Adrenal gland (tissue), 12 donors: ENCODE measurements around the gene HSPA9. TPM values are rescaled to one million over a fixed set of nuclear protein-coding genes. Genes with fewer than 3 reads are reported as not detected.

Source experiments
- DNase-seq, 7 donors: peaks; one replicate each; pipeline ENCODE4 v3.0.0-alpha.2; 2019 to 2020
- H3K27ac ChIP-seq, 5 donors: fragments of 200-600 bp; sonication (generic) in 4 of 5; 1 replicate in 3 of 5; 2 replicates in 2 of 5; pipeline versions ENCODE4 v1.5.1 to v1.8.0; 2016 to 2020; ENCODE audit warnings: mild to moderate bottlenecking in 1 of 5
- H3K27me3 ChIP-seq: fragments of 200-600 bp; 2 replicates; pipeline ENCODE4 v1.8.0; 2021
- H3K36me3 ChIP-seq, 2 donors: fragments of 200-600 bp; replicated peaks in 1 of 2; 1 replicate in 1 of 2; 2 replicates in 1 of 2; pipeline versions ENCODE4 v1.5.1 to v1.8.0; 2018 to 2022
- H3K4me1 ChIP-seq, 2 donors: fragments of 200-600 bp; replicated peaks in 1 of 2; 1 replicate in 1 of 2; 2 replicates in 1 of 2; pipeline versions ENCODE4 v1.5.1 to v1.8.0; 2018 to 2021
- H3K4me3 ChIP-seq, 4 donors: fragments of 200-600 bp; sonication (generic) in 3 of 4; one replicate each; pipeline ENCODE4 v1.5.1; 2016 to 2018
- H3K9me3 ChIP-seq, 3 donors: fragments of 200-600 bp; sonication (generic) in 1 of 3; replicated peaks in 1 of 3; 1 replicate in 2 of 3; 2 replicates in 1 of 3; pipeline versions ENCODE4 v1.5.1 to v1.8.0; 2016 to 2021
- CTCF ChIP-seq, 6 experiments: fragments of 450-650 bp in 4 of 6; fragments of 200-600 bp in 2 of 6; sonication (generic) in 1 of 6; IDR thresholded peaks; 1 replicate in 5 of 6; 2 replicates in 1 of 6; pipeline versions ENCODE4 v1.5.1 to v1.8.0; 2016 to 2021; ENCODE audit warnings: antibody characterized with exemption in 6 of 6, mild to moderate bottlenecking in 2 of 6, moderate library complexity in 1 of 6
- POLR2A ChIP-seq, 2 donors: fragments of 450-650 bp; IDR thresholded peaks; one replicate each; pipeline ENCODE4 v1.6.1; 2017; ENCODE audit warnings: antibody characterized with exemption in 2 of 2, mild to moderate bottlenecking in 2 of 2, moderate library complexity in 1 of 2
- WGBS, 4 donors: extraction: QIAGEN DNeasy Blood & Tissue Kit in 2 of 4; methylation state at CpG; one replicate each; pipeline versions ENCODE4 v1.1.5 to v1.1.7; 2013 to 2017; 5-methylcytosine and 5-hydroxymethylcytosine counted together
- intact Hi-C, 2 donors: fragments of 100-400 bp; cut with DNase I; formaldehyde crosslinking; loops; one replicate each; pipeline versions ENCODE4 v1.14.1 to v1.15.0; 2022 to 2023
- polyA plus RNA-seq, 3 donors: library from polyadenylated mRNA; stranded (reverse); fragments of 200-250 nt in 2 of 3; fragments of 350-450 nt in 1 of 3; fragmentation: Illumina TruSeq in 1 of 3; extraction: RNeasy Lipid Tissue Mini Kit (QIAGEN cat#74804) in 1 of 3; gene quantifications; one replicate each; pipeline ENCODE4 v1.2.3, GENCODE V29; 2013 to 2014
- total RNA-seq, 9 donors: library from RNA; depleted of rRNA in 4 of 9; stranded (reverse); fragments of >200 nt in 4 of 9; fragments of 120-200 nt in 1 of 9; fragmentation: NEBNext Ultra II Directional in 1 of 9; extraction: Animal tissue kit (Norgen Biotek cat#: 25700) in 1 of 9; gene quantifications; one replicate each; pipeline versions ENCODE4 v1.1.0 to v1.2.4, GENCODE V29; 2013 to 2023
- donor health status: healthy with polysubstance abuse.
- donor health status: Bipolar disorder and iron deficiency.
- donor health status: DM: yes; HTN: yes; CAD: no.
- donor health status: DM: no; HTN: no; CAD: no.
- donor health status: DM: no; HTN: no; CAD: no.
- donor health status: DM: yes; HTN: yes; CAD: no.

HSPA9 gene
- total and polyA plus RNA-seq, 12 donors: 92.3 to 1,206 (median 501) TPM

GRCh38 chr5:138610918-138611677 is 35.9 kb upstream of the HSPA9 start:
- H3K4me1 ChIP-seq: peaks cover 0 to 23% of the 10 kb centered on the region in 2 donors
- H3K36me3 ChIP-seq: no peaks in the 10 kb centered on the region
- DNase-seq: peak in 2 of 7 donors; percentile 17 to 42
- intact Hi-C loops: no loop called here
- H3K4me3 ChIP-seq: peak overlapping the region in 2 of 4 donors; percentile 11 to 54
- H3K9me3 ChIP-seq: no peaks in the 10 kb centered on the region
- H3K27me3 ChIP-seq: no peaks in the 10 kb centered on the region
- WGBS, 4 donors: 19 to 33% (median 26%) methylated on average over 12 to 16 of the region's 16 CpGs
- TF ChIP-seq CTCF (IDR thresholded peaks at IDR 0.05) (no peak), POLR2A (IDR thresholded peaks at IDR 0.05) (no peak)
- H3K27ac ChIP-seq: peak overlapping the region in 3 of 5 donors; percentile 2 to 51 (median 35)

- Histone ChIP-seq H3K27ac (peak overlapping the region in 3 of 5 donors; percentile 2 to 51 (median 35)), H3K27me3 (no peaks in the 10 kb centered on the region), H3K36me3 (no peaks in the 10 kb centered on the region), H3K9me3 (no peaks in the 10 kb centered on the region), H3K4me3 (peak overlapping the region in 2 of 4 donors; percentile 11 to 54), H3K4me1 (peaks cover 0 to 23% of the 10 kb centered on the region in 2 donors)
- peak in 1 of 7 donors; percentile 26 for DNase-seq
- 25 to 37% (median 31%) methylated on average over 7 to 10 of the region's 10 CpGs for WGBS, 4 donors
- TF ChIP-seq POLR2A (IDR thresholded peaks at IDR 0.05) (no peak), CTCF (IDR thresholded peaks at IDR 0.05) (peak in 3 of 6 experiments; percentile 28 to 35 (median 32))
- intact Hi-C loops: no loop called here
Measured at GRCh38 chr5:138610415-138610917, 35.3 kb upstream of the HSPA9 start.

GRCh38 chr5:138606378-138607064 is 31.3 kb upstream of the HSPA9 start:
- intact Hi-C loops: no loop called here
- no peak for TF ChIP-seq CTCF (IDR thresholded peaks at IDR 0.05)
- 62 to 76% (median 66%) methylated on average over 6 of the region's 6 CpGs for WGBS, 4 donors

GRCh38 chr5:138605254-138605972 is 30.2 kb upstream of the HSPA9 start:
- TF ChIP-seq POLR2A (IDR thresholded peaks at IDR 0.05) (no peak), CTCF (IDR thresholded peaks at IDR 0.05) (no peak)
- Histone ChIP-seq H3K4me3 (no peak overlapping the region), H3K27me3 (no peaks in the 10 kb centered on the region), H3K9me3 (no peaks in the 10 kb centered on the region), H3K36me3 (no peaks in the 10 kb centered on the region), H3K4me1 (peaks cover 8 to 20% of the 10 kb centered on the region in 2 donors), H3K27ac (peak overlapping the region in 1 of 5 donors; percentile 31)
- 71 to 85% (median 73%) methylated on average over 2 of the region's 2 CpGs for WGBS, 4 donors
- DNase-seq: no peak
- intact Hi-C loops: no loop called here

More at GRCh38 chr5:138606378-138607064, 31.3 kb upstream of the HSPA9 start:
- no peaks in the 10 kb centered on the region for H3K27me3 ChIP-seq
- DNase-seq: no peak
- no peak overlapping the region for H3K27ac ChIP-seq
- H3K9me3 ChIP-seq: no peaks in the 10 kb centered on the region
- H3K36me3 ChIP-seq: no peaks in the 10 kb centered on the region
- H3K4me3 ChIP-seq: no peak overlapping the region
- H3K4me1 ChIP-seq: peaks cover 4 to 29% of the 10 kb centered on the region in 2 donors
